IPS DF 6.9 (cell line): ENCODE data around the gene SVIL.
"Not testable (repeated sequence)": the region's sequence is repeated elsewhere in the genome, so short reads cannot be mapped to it uniquely, and the experiment has no call there.

Experiments used
- DNase-seq: peaks from one replicate; pipeline ENCODE4 v3.0.0-alpha.2; 2013; ENCODE audit warnings: low read depth, low spot score
- H3K27ac ChIP-seq: one replicate; pipeline ENCODE4 v1.5.1; 2013; ENCODE audit warnings: low read length, control low read depth
- H3K27me3 ChIP-seq: 2 replicates; pipeline ENCODE4 v1.6.1; 2013; ENCODE audit warnings: mild to moderate bottlenecking, low read length; ENCODE audit not compliant: control insufficient read depth, insufficient read depth
- H3K36me3 ChIP-seq: 2 replicates; pipeline ENCODE4 v1.6.1; 2013; ENCODE audit warnings: low read length; ENCODE audit not compliant: control insufficient read depth, insufficient read depth
- H3K4me1 ChIP-seq: 2 replicates; pipeline ENCODE4 v1.6.1; 2013; ENCODE audit warnings: low read length; ENCODE audit not compliant: control insufficient read depth, insufficient read depth
- H3K4me3 ChIP-seq: 2 replicates; pipeline ENCODE4 v1.5.1; 2013; ENCODE audit warnings: mild to moderate bottlenecking, low read length
- H3K9me3 ChIP-seq: 2 replicates; pipeline ENCODE4 v1.6.1; 2013; ENCODE audit warnings: low read length, inconsistent platforms; ENCODE audit not compliant: control insufficient read depth, insufficient read depth
- WGBS: extraction: QIAGEN DNeasy Blood & Tissue Kit; methylation state at CpG from one replicate; pipeline ENCODE4 v1.1.7; 2013; ENCODE audit warnings: mixed read lengths, missing lambda C conversion rate; ENCODE audit not compliant: insufficient read length, insufficient coverage; 5-methylcytosine and 5-hydroxymethylcytosine counted together

The SVIL gene

DNA sequence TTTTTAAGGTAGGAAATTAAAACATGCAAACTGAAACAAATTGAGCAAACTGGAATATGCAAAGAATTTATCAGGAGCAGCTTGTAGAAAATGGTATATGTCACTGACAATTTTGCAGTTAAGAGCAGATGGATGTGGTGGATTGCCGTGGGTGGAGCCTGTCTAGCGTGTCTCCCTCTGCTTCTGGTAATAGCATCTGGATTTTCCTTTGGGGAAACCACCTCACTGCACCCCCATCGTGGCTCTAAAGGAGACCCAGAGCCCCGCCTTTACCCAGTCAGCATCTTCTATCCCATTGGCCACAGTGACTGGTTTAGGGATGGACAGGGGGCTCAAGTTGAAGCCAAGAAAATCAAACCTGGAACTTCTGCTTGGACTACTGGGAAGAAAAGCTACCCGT is 142.9 kb downstream of the SVIL start:
- no peaks in the 10 kb centered on the region for H3K9me3 ChIP-seq
- no peak overlapping the region for H3K4me3 ChIP-seq
- no peaks in the 10 kb centered on the region; the same call in 1 of the 2 replicates for H3K36me3 ChIP-seq
- no peaks in the 10 kb centered on the region for H3K4me1 ChIP-seq
- DNase-seq, result no peak
- WGBS, result no CpG with 5 or more reads among the region's 5 CpGs
- H3K27ac ChIP-seq, result no peak overlapping the region
- no peaks in the 10 kb centered on the region for H3K27me3 ChIP-seq

GRCh38 chr10:29490781-29491280 is 143.9 kb downstream of the SVIL start:
- not testable (repeated sequence) for H3K4me1 ChIP-seq, H3K36me3 ChIP-seq, H3K27ac ChIP-seq, H3K4me3 ChIP-seq, H3K9me3 ChIP-seq, H3K27me3 ChIP-seq, DNase-seq
- WGBS, result no CpG with 5 or more reads among the region's 16 CpGs

DNA sequence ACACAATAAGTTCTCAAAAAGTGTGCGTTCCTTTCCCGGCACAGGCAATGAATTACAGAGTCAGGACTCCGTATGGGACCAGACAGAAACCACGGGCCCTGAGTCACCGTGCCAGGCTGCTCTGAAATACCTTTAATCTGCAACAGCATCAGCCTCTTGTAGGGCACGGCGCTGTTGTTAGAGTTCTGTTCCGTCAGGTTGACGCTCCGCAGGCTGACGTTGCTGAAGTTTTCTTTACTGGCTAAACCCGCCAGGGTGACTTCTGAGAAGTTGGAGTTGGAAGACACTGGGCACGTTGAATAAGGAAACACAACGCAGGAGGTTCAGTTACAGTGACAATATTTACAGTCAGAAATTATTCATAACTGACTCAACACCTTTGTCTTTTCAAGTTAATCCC is 146.3 kb downstream of the SVIL start:
- not testable (repeated sequence) for H3K9me3 ChIP-seq, H3K36me3 ChIP-seq, H3K27me3 ChIP-seq, H3K27ac ChIP-seq, H3K4me1 ChIP-seq, H3K4me3 ChIP-seq, DNase-seq
- no CpG with 5 or more reads among the region's 14 CpGs for WGBS

DNA sequence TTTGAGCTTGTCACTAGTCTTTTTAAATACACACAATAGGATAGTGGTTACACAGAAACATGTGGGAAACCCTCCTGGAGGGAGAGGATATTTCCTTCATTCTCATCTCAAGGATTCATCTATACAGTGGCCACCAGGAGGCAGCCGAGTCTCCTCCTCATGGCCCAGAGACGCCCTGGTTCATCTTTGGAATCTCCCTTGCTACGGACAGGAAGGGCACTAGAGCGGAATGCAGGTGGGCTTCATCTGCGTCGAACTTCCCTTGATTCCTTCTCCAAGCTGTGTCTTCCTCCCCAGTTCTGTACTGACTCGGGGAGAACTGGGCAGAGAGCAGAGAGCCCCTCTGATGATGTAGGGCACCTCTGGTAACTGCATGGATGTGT is 146.9 kb downstream of the SVIL start:
- H3K27me3 ChIP-seq, H3K4me3 ChIP-seq, H3K4me1 ChIP-seq, DNase-seq, H3K36me3 ChIP-seq, H3K27ac ChIP-seq, H3K9me3 ChIP-seq: not testable (repeated sequence)
- no CpG with 5 or more reads among the region's 7 CpGs for WGBS

DNA sequence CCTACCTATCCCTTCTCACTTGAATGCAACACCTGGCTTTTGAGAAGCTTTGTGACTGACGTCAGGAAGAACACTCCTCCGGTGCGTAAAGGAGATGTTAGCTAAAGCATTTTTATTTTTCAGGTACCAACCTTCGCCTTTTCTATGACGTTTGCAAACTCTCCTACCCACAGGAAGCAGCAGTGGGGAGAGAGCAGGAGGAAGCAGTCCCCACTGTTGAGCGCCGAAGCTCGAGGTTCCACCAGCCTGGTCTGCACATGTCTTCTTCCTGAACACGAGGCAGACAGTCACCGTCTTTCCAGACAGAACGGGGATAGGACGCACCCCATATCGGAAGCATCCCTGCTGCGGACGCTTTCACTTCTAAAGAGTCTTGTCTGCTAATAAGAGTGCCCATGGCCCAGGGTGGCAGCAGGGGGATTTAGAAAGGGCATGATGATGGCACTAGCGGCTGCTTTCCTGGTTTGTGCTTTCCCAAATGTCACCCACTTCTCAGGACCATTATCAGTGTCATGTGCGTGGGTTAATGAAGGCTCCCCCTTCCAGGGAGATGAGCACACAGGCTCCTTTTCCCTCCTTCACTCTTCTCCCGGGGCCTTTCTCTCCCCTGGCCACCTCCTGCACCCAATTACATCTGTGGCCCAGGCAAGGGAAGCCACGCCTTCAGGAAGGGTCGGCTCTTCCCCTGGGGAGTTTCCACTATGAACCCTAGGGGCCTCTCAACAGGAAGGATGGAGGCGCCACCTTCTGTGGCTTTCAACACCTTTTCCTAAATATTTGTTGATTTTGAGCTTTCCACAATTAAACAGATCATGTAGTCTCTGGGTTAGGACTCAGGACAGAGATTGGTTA is 147.5 kb downstream of the SVIL start:
- H3K36me3 ChIP-seq, DNase-seq, H3K27ac ChIP-seq, H3K4me1 ChIP-seq, H3K4me3 ChIP-seq, H3K27me3 ChIP-seq, H3K9me3 ChIP-seq: not testable (repeated sequence)
- WGBS, result no CpG with 5 or more reads among the region's 21 CpGs

- WGBS, result no CpG with 5 or more reads among the region's 1 CpG
- no peak overlapping the region for H3K4me3 ChIP-seq
- no peak for DNase-seq
- no peaks in the 10 kb centered on the region for H3K9me3 ChIP-seq
- H3K27ac ChIP-seq, result no peak overlapping the region
- no peaks in the 10 kb centered on the region for H3K27me3 ChIP-seq
- H3K4me1 ChIP-seq, result no peaks in the 10 kb centered on the region
- H3K36me3 ChIP-seq, result no peaks in the 10 kb centered on the region
Observed at GRCh38 chr10:29486433-29486832, 148.3 kb downstream of the SVIL start.

GRCh38 chr10:29484677-29485076 is 150.1 kb downstream of the SVIL start:
- no CpG with 5 or more reads among the region's 8 CpGs for WGBS
- not testable (repeated sequence) for H3K4me1 ChIP-seq, H3K27me3 ChIP-seq, H3K4me3 ChIP-seq, DNase-seq, H3K27ac ChIP-seq, H3K36me3 ChIP-seq, H3K9me3 ChIP-seq

DNA sequence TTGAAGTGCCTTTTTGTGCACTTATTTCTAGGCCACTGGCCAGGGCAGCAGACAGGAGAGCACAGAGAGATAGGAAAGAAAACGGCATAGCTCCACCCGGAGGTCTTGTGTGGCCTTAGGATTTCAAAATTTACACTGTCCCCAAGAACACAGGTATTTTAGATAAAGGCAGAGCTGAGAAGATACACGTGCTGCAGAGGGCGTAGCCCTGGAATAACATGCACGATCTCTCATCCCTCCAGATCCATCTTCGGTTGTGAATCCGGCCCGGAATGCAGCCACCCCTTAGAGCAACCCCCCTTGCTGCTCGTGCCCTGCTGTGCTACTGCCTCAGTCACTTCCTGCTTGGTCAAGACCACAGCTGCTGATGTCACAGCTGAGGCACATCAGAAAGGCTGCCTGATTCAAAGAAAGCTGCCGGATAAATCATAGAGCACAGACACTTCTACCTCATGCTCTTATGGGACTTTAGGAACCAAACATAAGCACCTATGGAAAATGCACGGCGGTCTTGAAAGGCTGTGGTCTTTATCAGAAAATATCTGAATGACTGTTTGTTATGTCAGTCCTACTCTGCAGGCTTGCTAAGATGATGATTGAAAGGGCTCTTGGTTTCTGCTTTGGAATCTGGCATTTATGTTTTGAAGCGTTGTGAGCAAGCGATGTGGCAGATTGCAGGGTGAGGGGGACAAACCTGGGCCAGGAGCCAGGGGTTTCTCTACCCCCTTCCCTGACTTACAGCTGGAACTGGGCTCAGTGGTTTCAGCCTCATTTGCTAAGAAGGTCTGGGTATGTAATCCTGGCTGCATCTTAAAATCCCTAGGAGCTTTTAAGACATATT is 152.0 kb downstream of the SVIL start:
- H3K9me3 ChIP-seq, result no peaks in the 10 kb centered on the region
- no peak for DNase-seq
- no peaks in the 10 kb centered on the region for H3K27me3 ChIP-seq
- no peak overlapping the region for H3K4me3 ChIP-seq
- no CpG with 5 or more reads among the region's 14 CpGs for WGBS
- H3K36me3 ChIP-seq, result no peaks in the 10 kb centered on the region
- no peak overlapping the region for H3K27ac ChIP-seq
- no peaks in the 10 kb centered on the region for H3K4me1 ChIP-seq

GRCh38 chr10:29481906-29482440 is 152.8 kb downstream of the SVIL start:
- Histone ChIP-seq H3K36me3 (no peaks in the 10 kb centered on the region), H3K4me3 (no peak overlapping the region), H3K27ac (no peak overlapping the region), H3K9me3 (no peaks in the 10 kb centered on the region), H3K27me3 (no peaks in the 10 kb centered on the region), H3K4me1 (no peaks in the 10 kb centered on the region)
- WGBS, result no CpG with 5 or more reads among the region's 5 CpGs
- DNase-seq, result no peak
